Ramos (cell line): ENCODE measurements around the gene CST2.
"Not testable (repeated sequence)": the region's sequence is repeated elsewhere in the genome, so short reads cannot be mapped to it uniquely, and the experiment has no call there.

Source experiments
- in situ Hi-C: fragments of 300-500 bp; cut with MboI; formaldehyde crosslinking; loops from one replicate; pipeline ENCODE4 v1.14.3; 2022; ENCODE audit warnings: low sequenced_read_pairs; ENCODE audit not compliant: unreplicated experiment

CST2 gene, protein sequence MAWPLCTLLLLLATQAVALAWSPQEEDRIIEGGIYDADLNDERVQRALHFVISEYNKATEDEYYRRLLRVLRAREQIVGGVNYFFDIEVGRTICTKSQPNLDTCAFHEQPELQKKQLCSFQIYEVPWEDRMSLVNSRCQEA

GRCh38 chr20:23826541-23827021 lies at the start of gene CST2:
Gene CST2, minus strand, starts transcription at chr20:23826729. Its CDS starts 69 bp downstream, at chr20:23826660.
- in situ Hi-C loops, result no loop called here

- in situ Hi-C loops, result no loop called here
Observed at GRCh38 chr20:23875606-23876237, 49.2 kb upstream of the CST2 start.

GRCh38 chr20:23874747-23875146 lies 48.2 kb upstream of the CST2 start:
- in situ Hi-C loops, result no loop called here

- in situ Hi-C loops, result no loop called here
Observed at GRCh38 chr20:23873370-23874015, 47.0 kb upstream of the CST2 start.

GRCh38 chr20:23872065-23872464 lies 45.5 kb upstream of the CST2 start:
- in situ Hi-C loops, result no loop called here

DNA sequence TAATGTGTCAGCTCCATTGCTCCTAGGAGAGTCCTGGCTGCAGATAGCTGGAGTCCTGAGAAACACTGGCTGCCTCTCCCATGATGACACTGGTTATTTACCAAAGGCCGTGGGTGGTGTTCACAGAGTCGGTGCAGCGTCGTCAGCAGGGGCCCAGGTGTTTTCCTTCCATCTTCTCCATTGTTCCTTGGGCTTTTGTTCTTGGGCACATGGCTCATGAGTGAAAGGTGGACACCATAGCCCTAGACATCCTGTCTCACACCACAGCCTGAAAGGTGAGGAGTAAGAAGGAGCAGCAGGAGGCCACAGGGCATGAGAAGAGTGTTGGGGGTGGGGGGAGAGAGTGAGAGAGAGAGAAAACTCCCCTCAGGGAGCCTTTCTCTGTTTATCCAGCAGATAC lies 43.9 kb upstream of the CST2 start:
- in situ Hi-C loops, result no loop called here

- in situ Hi-C loops, result no loop called here
Observed at GRCh38 chr20:23869520-23869919, 43.0 kb upstream of the CST2 start.

DNA sequence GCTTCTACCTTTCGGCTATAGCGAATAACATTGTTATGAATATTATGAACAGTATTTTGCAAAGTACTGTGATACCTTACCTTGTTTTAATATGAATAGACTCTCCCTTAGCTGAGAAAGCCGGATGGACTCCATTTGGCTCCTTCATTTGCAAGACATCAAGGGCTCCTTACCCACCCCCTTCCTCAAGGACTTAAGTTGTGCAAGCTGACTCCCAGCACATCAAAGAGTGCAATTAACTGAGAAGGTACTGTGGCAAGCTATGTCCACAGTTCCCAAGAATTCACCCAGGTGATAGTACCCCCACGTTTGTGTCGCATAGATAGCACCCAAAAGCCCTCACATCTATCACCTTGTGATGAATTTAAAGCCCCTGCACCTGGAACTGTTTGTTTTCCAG lies 41.8 kb upstream of the CST2 start:
- in situ Hi-C loops, result no loop called here

- in situ Hi-C loops, result no loop called here
Observed at GRCh38 chr20:23867152-23867776, 40.7 kb upstream of the CST2 start.

DNA sequence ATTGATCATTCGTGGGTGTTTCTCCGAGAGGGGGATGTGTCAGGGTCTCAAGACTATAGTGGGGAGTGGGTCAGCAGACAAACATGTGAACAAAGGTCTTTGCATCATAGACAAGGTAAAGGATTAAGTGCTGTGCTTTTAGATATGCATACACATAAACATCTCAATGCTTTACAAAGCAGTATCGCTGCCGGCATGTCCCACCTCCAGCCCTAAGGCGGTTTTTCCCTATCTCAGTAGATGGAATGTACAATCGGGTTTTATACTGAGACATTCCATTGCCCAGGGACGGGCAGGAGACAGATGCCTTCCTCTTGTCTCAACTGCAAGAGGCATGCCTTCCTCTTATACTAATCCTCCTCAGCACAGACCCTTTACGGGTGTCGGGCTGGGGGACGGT lies 34.2 kb upstream of the CST2 start:
- in situ Hi-C loops, result not testable (repeated sequence)

- in situ Hi-C loops, result no loop called here
Observed at GRCh38 chr20:23857962-23858595, 31.6 kb upstream of the CST2 start.

- in situ Hi-C loops, result no loop called here
Observed at GRCh38 chr20:23856736-23857135, 30.2 kb upstream of the CST2 start.

DNA sequence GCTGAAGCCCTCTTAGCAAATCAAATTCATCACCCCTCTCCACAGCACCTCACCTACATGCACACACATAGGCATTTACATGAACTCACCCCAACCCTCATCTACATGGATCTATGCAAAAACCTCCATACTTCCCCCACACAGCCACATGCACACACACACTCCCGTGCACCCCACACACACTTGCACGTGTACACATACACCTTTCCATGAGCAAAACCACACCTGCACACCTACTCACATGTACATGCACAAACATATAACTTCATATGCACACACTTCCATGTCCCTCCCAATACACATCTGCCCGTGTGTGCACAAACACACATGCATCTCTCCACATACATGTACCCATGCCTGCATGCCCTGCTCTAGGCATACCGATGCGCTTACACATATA lies 29.7 kb upstream of the CST2 start:
- in situ Hi-C loops, result no loop called here

- in situ Hi-C loops, result no loop called here
Observed at GRCh38 chr20:23841693-23842092, 15.2 kb upstream of the CST2 start.

DNA sequence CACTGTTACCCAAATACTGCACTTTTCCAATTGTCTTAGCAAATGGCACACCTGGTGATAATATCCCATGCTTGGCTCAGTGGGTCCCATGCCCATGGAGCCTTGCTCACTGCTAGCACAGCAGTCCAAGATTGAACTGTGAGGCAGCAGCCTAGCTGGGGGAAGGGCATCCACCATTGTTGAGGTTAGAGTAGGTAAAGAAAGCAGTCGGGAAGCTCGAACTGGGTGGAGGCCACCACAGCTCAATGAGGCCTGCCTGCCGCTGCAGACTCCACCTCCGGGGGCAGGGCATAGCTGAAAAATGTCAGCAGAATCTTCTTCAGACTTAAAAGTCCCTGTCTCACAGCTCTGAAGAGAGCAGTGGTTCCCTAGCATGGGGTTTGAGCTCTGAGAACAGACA lies 9.2 kb upstream of the CST2 start:
- in situ Hi-C loops, result no loop called here

DNA sequence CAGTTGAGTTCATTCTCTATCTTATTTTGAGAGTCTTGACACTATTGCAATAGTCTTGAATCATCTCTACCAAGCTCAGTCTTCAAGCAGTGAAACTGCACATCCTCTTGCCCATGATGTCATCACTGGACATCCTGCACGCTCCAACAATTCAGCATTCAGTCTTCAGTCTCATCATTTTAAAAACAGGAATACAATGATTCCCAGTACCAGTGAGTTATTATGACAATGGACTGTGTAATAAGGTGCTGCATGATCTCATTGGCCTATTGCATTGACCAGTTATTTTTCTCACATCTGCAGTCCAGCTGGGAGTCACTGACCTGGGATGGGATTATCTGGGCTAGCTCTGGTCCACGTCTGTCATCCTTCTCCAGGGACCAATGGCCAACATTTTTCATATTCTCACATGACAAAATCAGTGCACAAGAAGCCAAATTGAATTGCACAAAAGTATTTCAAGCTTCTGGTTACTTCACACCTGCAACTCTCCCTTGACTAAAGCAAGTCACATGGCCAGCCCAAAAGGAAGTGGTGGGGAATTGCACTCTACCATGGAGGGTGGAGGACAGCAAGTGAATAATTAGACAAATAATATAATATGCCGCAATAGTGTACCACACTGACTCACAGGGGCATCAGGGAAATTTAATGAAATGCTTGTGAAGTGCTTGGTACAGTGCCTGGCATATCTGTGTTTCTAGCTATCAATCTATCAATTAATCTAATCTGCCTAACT lies 6.4 kb upstream of the CST2 start:
- in situ Hi-C loops, result no loop called here

GRCh38 chr20:23831961-23832360 lies 5.4 kb upstream of the CST2 start:
- in situ Hi-C loops, result not testable (repeated sequence)

GRCh38 chr20:23823621-23824324 lies 2.8 kb downstream of the CST2 start:
- in situ Hi-C loops, result no loop called here

DNA sequence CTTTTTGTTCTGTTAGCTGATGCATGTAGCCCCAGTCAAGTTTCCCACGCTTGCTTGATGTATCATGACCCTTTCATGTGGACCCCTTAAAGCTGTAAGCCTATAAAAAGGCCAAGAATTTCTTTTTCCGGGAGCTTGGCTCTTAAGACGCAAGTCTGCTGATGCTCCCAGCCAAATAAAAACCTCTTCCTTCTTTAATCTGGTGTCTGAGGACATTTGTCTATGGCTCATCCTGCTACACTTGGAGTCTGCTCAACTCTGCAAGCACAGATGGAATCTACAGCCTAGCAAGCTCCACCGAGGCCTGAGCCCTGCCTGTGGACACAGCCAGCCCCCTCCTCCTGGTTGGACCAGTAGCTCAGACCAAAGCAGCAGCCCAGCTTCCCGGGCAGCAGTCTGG lies 3.4 kb downstream of the CST2 start:
- in situ Hi-C loops, result no loop called here

- in situ Hi-C loops, result no loop called here
Observed at GRCh38 chr20:23820493-23820892, 6.0 kb downstream of the CST2 start.
